GM18870 (cell line): ENCODE data around the gene EMX2.

Experiments
- ATAC-seq: cut with Tn5 transposase; IDR thresholded peaks from one replicate; pipeline ENCODE4 v1.9.1; 2021; ENCODE audit warnings: moderate library complexity; ENCODE audit not compliant: unreplicated experiment

The EMX2 gene

DNA sequence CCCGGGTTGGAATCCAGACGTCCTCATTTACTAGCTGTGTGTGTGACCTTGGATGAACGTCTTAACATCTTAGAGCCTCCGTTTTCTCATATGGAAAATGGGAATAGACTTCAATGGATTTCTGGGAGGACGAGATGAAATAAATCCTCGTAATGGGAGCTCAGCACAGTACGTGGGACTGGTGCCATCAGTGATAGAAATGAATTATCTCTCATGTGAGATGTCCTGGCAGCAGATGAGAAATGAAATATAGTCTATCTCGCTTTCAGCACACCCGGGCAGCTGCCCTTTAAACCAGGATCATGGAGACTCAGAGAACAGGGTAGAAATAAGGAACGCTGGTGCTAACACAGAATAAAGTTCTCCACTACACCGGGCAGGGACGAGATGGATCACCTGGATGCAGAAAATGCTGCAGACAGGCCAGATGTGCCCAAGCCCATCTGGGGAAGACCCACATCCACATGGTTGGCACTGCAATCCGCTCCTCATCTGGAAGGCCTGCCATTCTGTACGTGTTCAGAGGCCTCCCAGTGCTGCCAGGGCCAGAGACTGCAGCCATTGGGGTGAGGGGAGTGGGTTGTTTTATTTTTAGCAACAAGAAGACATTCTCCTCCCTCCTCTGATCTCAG lies 11.1 kb upstream of the EMX2 start:
- ATAC-seq: no peak

DNA sequence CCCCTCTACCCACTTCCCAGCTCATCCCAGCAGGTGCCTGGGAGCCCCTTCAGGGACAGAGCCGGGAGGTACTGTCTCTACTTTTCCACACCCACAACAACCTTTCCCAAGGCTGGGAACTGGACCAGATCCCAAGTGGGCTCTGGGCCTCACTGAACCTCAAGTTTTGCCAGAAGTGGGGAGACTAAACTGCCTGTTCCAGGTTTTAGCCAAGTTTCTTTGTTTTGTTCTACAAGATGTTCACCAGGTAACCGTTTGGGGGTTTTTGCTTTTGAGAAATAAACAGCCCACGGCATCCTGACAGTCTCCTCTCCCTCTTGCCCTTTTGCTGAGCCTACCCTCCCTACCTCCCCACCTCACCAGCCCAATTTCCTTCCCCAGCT lies 10.6 kb upstream of the EMX2 start:
- no peak for ATAC-seq

DNA sequence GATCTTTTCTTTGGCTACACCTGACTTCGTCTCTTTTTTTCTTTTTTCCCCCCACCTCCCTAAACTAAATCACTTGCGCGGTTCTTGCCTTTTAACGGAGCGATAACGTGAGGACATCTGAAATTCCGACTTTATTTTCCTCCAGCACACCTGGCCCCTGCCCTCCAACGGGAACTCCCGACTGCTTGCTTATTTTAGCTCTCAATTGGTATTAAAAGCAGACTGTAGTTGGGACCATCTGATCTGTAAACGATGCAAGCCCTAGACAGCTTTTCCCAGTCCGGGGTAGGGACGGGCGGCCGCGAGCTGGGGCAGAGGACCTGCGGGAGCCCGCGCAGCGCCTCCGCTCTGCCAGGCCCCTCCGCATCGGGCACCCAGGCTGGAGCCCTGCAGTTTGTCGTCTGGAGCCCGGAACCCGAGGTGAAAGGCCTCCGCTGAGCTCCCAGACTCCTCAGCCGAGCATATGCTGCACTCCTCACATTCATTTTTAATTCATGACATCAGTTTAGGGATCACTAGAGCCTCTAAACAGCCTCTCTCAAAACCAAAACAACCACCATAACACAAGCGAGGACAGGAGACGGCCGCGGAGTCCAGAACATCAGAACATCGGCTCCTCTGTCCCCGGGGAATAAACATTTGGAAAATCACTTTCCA lies 10.0 kb upstream of the EMX2 start:
- no peak for ATAC-seq

DNA sequence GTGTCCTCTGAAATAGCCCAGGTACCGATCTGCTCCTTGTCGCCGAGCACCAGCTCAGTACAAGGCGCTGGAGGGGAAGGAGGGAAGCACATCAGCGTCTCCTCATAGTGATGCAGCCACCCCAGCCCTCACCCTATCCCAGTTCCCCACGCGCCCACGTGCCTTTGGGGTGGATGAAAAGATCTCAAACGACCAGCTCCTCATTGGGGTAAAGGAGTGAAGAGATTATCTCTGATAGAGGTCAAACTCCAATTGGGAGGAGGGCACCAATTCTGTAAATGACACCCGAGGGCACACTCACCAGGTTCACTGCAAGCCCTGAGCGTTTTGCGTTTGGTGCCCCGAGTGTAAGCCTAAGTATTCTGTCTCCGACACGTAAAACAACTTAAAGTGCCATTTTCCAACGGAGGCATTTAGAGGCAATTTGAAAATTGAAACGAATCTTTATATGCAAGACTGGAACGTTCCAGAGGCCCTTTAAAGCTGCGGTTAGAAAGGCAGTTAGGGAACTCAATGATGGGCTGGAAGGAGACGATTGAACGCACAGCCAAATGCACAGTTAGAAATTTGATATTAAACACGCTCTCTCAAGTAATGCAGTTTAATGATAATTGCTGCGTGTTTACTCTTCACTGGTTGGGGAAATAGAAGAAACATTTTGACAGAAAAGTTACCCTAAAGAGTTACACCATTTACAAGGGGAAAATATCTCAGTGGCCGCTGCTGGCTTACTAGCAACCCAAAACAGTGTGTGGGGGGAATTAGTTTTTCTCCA lies 8.9 kb upstream of the EMX2 start:
- ATAC-seq: no peak

DNA sequence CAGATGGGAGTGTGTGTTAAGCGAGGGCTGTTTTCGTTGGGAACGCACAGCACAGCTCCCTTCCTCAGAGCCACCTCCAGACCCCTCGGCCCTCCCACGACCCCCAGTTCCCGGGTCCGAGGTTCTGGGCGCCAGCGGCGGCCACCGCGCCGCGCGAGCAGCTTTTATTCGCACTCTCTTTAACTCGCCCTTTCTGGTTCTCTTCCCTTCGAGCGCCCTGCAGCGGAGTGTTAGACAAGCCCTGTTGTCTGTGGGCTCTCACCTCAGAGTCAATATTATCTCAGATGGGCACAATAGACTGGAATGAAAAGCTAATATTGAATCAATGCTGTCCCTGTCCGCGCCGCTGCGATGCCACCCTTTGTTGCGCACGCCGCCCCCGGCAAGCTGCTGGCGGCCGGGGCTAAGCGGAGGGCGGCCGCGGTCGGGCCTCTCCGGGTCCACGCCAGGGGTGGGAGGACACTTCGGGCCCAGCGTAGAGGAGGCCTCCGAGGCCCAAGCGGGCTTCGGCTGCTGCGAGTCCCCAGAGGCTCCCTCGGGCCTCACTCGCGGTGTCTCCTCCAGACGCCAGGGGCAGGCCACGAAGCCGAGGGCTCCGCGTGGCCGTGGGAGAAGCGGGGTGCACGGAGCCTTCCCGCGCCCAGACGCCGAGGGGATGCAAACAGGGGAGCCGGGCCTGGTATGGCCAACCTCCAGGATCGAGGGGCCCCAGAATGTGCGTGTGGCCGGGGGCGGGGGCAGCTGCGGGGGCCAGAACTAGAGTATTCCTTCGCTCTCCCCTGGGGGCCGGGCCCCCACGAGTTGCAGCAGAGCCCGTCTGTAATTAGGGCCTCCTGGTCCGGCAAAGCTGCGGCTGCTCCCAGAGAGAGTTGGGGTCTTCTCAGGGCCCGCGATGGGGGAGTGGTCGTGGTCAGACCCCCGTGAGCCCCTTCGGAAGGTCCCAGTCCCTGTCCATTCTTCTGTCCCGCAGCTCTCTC lies 7.9 kb upstream of the EMX2 start:
- ATAC-seq: no peak

DNA sequence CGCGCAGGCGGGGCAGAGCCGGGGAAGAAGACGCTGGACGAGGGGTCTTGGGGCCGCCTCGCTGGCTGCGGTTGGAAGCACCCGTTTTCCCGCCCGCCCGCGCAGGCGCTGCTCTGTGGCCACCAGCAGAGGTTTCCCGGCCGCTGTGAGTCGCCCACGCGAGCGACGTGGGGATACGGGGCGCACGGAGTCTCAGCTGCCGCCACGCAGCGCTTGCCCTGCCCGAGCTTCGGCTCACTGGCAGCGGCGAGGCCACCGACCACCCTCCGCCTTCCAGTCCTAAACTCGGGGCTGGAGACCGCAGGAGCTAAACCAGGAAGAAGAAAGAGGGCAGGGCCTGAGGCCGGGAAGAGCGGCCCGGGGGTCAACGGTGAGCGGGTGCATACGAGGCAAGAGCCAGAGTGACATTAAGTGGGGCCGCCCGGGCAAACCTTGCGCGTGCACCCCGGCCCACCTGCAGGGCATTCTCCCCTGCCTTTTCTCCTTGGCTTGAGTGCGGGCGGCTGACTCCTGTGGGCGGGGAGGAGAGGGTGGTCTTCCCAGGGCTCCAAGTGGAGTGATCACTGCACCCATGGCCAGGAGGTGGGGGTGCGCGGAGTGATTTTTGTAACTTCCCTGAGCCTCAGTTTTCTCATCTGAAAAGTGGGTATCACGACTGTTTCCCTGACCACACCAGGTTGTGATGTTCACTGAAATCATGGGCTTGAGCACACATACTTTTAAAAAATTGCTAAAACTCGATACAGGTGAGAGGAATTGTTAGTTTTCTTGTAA lies 7.1 kb upstream of the EMX2 start:
- no peak for ATAC-seq

DNA sequence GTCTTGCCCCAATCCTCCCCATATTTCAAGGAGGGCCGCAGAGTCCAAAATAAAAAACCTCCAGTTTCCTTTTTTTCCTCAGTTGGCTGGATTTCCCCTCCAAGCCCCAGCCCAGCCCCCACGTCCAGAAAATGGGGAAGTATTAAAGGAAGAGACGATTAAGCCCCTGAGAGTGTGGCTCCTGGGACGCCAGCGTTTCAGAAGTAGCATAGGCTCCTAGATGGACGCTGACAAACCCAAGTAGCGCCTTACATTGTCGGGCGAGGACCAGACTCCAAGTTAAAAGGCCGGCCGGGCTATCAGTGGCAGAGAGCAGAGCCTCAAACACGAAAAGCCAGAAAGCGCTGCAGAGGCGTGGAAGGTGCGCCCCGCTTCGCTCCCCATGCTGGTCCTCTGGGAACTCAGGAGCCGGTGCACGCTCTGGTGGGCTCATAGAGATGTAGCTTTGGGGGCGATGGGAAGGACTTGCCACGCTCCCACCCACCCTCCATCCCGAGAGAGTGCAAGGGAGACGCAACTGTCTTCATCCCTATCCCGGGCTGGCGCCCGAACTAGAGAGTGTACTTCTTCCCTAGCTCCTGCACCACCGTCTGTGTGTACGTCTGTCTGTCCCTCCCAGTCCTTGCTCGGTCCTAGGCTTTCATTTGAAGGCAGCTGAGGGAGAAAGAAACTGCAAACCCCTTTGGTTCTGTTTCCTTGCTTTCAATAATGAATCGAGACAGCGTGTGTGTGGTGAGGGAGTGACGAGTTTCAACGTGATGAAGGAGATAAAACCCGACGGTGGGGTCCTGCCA lies 6.3 kb upstream of the EMX2 start:
- no peak for ATAC-seq

DNA sequence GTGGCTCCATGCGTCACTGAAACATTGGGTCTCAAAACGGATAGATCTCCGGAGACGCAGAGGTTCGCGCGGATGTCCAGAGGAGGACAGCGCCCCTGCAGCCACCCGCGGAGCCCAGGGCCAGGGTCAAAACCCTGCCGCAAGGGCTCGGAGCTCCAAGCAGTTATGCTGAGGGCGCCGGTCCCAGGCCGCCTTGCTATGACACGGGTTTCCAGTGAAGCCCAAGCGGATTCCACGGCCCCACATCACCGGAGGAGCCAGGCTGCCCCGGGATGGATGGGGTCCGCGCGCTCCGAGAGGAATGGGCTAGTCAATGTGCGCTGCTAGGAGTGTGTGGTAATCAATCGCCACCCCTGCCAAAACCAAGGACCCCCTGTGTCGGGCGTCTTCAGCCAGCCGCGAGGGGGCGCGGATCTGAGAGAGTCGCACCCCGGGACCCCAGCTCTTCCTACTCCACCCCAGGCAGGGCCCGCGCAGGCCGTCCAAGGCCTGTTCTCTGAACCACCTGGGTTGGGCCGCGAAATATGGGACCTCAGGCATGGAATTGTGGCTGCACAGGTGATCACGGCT lies 5.6 kb upstream of the EMX2 start:
- ATAC-seq: no peak

DNA sequence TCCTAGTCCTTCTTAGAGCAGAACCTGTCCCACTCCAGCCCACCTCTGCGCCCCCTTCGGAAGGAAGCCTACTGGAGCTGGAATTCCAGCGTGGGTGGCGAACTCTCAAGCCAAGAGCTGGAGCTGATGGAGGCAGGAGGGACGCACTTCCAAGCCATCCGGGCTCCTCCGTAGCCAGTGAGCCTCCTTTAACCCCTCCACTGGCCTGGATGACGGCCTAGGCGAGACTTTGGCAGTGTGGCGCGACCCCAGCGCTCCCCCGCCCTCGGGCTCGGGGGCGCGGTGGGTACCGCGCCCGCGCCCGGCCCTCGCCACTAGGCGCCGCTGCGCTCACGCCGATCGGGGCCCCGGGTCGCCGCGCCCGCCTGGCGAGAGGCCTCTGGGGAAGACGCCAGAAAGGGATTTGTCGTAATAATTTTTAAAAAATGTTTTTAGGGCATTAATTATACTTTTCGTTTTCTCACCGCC lies 5.1 kb upstream of the EMX2 start:
- no peak for ATAC-seq

DNA sequence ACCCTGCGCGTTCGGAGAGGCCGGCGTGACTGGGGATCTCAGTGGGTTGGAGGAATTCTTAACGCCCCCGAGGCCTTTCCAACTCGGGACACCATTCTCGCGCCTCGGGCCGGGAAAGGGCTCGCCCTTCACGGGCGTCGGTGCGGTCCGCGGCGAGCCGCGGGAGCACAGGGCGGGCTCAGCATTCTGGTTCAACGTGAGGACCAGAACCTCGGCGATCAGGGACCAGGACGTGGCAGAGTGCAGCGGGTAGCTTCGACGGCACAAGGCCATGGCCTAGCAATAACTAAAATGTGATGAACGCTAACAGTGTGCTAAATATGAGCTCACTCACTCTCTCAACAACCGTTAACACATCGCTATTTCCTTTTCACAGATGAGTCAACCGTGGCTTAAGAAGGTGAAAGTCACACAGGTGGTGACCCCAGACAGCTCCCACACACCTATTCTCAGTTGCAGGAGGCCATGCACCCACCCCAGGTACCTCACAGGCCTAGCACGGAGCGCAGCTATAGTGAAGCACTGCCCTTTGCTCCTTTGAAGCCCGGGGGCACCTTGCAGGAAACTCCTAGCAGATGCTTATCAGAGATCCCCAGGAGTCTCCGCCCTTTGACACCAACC lies 4.5 kb upstream of the EMX2 start:
- no peak for ATAC-seq

DNA sequence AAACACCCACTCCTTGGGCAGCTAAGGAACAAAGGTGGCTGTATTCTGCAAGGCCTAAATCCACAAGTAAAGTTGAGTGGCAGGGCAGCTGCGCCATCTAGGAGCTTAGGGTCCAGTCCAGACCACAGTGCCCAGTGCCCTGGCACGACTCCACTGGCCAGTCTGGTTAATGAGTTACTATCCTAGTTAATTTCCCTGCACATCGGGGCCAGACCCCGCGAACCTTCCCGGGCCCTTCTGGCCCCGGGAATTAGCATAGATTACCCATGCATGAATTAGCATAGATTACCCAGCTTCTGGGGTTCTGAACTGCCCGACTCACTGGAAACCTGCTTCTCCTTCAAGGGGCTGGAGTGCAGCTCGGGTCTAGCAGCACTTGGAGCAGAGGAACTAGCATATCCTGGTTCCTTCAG lies 3.2 kb upstream of the EMX2 start:
- no peak for ATAC-seq

DNA sequence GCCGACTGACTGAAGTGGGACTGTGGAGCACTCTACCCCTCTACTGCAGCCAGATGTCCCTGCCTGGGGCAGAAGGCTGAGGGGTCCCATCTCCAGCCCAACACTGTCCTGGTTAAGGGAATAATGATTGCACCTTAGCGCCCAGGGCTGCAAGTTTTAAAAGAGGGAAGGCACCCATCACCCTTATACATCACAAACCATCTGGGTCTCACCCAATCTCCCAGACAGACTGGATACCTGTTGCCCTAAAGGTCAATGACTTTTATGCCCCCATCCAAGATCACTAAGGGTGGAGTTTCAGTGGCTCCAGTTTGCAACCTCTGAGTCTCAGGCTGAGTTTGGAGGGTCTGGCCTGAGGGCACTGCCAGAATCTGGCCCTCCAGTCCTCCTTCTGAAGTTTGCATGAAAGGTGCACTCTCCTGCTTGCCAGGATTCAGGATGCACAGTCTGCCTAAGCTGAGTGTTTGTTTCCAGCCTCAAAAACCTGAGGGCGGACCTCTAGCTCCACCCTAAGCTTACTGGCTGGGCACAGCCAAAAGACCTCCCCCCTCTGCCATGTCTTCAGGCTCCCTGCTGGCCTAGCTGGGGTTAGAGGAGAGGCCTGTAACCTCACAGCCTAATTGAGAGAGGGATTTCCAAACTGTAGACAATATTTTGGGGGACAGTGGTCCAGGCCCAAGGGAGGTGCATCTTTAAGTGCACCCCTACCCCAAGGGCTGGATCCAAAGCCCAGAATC lies 2.5 kb upstream of the EMX2 start:
- ATAC-seq: no peak

DNA sequence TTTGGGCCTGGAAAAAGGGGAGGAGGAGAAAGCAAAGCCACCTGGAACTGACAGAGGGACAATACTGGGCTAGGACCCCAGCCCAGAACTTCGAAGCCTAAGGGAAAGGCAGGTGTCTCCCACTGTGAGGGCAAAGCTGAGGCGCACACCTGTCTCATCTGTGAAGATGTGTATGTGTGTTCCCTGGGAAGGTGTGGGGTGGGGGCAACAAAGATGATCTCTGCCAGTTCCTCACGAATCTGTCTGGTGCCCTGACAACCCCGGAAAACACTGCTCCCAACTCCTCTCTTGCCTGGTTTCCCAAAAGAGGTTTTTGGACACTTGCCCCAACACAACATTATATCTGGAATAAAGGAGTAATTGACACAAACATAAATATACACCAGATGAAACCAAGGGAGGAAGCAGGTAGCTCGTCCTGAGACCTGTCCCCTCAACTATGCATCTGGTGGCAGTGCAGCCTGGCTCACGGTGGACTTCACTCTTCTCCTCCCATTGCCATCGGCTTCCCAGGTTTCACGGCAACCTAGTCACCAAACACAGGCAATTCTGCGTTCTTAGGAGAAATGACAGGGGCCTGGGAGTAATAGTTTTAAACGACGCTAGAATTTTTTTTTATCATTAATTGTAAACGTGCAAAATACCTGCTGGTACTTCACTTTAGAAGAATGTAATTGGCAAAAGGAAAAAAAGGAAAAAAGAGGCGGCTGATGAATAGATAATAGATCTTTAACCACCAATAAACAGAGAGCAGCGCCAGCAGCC lies 1.7 kb upstream of the EMX2 start:
- no peak for ATAC-seq

DNA sequence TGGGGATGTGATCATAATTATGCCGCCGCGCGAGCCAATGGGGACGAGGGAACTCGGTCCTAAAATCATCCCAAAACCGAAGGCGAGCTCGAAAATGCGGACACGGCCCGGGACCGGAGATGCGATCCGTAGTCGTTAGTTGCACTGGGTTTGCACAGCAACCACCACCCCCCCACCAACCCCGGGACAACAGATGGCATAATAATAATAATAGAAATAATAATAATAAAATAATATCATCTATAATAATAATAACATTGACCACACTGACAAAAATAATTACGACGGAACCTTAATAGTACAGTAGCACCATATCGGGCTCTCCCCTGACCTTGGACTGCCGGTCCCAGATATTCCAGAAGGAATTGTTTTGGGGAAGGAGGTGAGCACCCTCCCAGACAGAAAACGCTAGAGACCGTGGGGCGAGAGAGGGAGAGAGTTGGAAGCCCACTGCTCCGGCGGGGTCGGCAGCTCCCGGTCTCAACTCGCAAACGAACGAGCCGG lies 1.1 kb upstream of the EMX2 start:
- ATAC-seq: no peak

DNA sequence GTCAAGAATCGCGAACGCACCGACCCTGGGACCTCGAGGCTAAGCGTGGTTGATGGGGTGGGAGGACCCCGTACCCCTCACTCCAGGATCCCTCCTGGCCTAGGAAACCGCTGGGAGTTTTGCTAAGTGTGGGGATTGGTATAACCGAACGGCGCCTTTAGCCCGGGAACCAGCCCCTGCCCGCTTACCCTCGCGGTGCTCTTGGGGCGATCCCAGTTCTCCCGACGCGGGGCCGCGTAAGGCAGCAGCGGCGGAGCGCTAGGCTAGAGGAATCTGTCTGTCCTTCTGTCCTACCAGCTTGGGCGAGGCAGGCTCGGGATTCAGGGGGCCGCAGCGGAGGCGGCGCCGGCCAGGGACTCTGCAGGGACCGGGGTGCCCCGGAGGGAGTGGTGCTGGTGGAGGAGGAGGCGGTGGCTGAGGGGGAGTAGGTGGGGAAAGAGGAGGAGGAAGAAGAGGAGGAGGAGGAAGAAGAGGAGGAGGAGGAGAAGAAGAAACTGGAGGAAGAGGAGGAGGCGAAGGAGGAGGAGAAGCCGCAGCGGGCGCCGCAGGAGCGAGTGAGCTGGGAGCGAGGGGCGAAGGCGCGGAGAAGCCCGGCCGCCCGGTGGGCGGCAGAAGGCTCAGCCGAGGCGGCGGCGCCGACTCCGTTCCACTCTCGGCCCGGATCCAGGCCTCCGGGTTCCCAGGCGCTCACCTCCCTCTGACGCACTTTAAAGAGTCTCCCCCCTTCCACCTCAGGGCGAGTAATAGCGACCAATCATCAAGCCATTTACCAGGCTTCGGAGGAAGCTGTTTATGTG lies 439 bp upstream of the EMX2 start:
- ATAC-seq: no peak
